WTC11 (cell line): ENCODE results near the gene CELF4. TPM values are rescaled to one million over a fixed set of nuclear protein-coding genes. Genes with fewer than 3 reads are reported as not detected.
A peak's percentile ranks its signal among the peaks of the same experiment; 100 is the strongest.

Experiments used
- ATAC-seq: fragments of 200-7000 bp; cut with Tn5 transposase; 2 replicates; pipeline ENCODE4 v1.10.0; 2021; ENCODE audit warnings: mild to moderate bottlenecking, moderate library complexity
- CTCF ChIA-PET: fragments of 300-600 bp; sonication (Branson Sonifier 250); formaldehyde crosslinking; loops from one replicate; lab custom pipeline; 2021; ENCODE audit warnings: antibody characterized with exemption; lab: Charles Lee
- POLR2A ChIA-PET: fragments of 350-600 bp; sonication (Branson Sonifier 250); formaldehyde crosslinking; loops from one replicate; lab custom pipeline; 2021; ENCODE audit warnings: antibody characterized with exemption; lab: Charles Lee
- DNase-seq: peaks from one replicate; pipeline ENCODE4 v3.0.0; 2021; ENCODE audit warnings: low spot score
- H3K27ac Mint-ChIP-seq: 2 replicates; pipeline ENCODE4 v1.8.0; 2021; ENCODE audit warnings: mixed read lengths
- H3K27me3 Mint-ChIP-seq: 2 replicates; pipeline ENCODE4 v1.8.0; 2021; ENCODE audit warnings: low read depth, mild to moderate bottlenecking, moderate library complexity, mixed read lengths
- H3K36me3 Mint-ChIP-seq: 2 replicates; pipeline ENCODE4 v1.8.0; 2021; ENCODE audit warnings: mixed read lengths
- H3K4me1 Mint-ChIP-seq: 2 replicates; pipeline ENCODE4 v1.8.0; 2022; ENCODE audit warnings: mixed read lengths
- H3K4me3 Mint-ChIP-seq: 2 replicates; pipeline ENCODE4 v1.8.0; 2021; ENCODE audit warnings: mild to moderate bottlenecking, moderate library complexity, mixed read lengths
- H3K9me3 Mint-ChIP-seq: 2 replicates; pipeline ENCODE4 v1.8.0; 2021; ENCODE audit warnings: mixed read lengths
- ATF1 ChIP-seq: sonication (generic); formaldehyde crosslinking; IDR thresholded peaks from 2 replicates; pipeline ENCODE4 v1.8.1; 2023; ENCODE audit warnings: mild to moderate bottlenecking, moderate library complexity, missing genetic modification reagents
- E2F1 ChIP-seq: sonication (generic); formaldehyde crosslinking; IDR thresholded peaks from 2 replicates; pipeline ENCODE4 v1.8.0; 2022; ENCODE audit warnings: mild to moderate bottlenecking, missing genetic modification reagents
- E2F5 ChIP-seq: sonication (generic); formaldehyde crosslinking; IDR thresholded peaks from 2 replicates; pipeline ENCODE4 v1.8.1; 2022; ENCODE audit warnings: mild to moderate bottlenecking, moderate library complexity, missing genetic modification reagents
- GTF2I ChIP-seq: fragments of 250-450 bp; sonication (Bioruptor Pico); conservative IDR thresholded peaks from 2 replicates; pipeline ENCODE4 v1.4.0; 2021; ENCODE audit warnings: mild to moderate bottlenecking
- PRRX2 ChIP-seq: fragments of 250-450 bp; sonication (Bioruptor Pico); IDR thresholded peaks from 2 replicates; pipeline ENCODE4 v1.8.0; 2021; ENCODE audit warnings: mild to moderate bottlenecking
- SOX15 ChIP-seq: fragments of 250-450 bp; sonication (Bioruptor Pico); IDR thresholded peaks from 2 replicates; pipeline ENCODE4 v1.9.0; 2021; ENCODE audit warnings: mild to moderate bottlenecking
- SP1 ChIP-seq: sonication (generic); formaldehyde crosslinking; conservative IDR thresholded peaks from 2 replicates; pipeline ENCODE4 v1.8.1; 2022; ENCODE audit warnings: missing genetic modification reagents
- USF1 ChIP-seq: sonication (generic); formaldehyde crosslinking; IDR thresholded peaks from 2 replicates; pipeline ENCODE4 v1.8.0; 2022; ENCODE audit warnings: mild to moderate bottlenecking, missing genetic modification reagents
- ZNF423 ChIP-seq: fragments of 250-450 bp; sonication (Bioruptor Pico); IDR thresholded peaks from 2 replicates; pipeline ENCODE4 v2.1.2; 2022; ENCODE audit warnings: mild to moderate bottlenecking, moderate library complexity
- total RNA-seq: library from RNA; stranded (reverse); gene quantifications from 3 replicates; pipeline ENCODE4 v1.2.3, GENCODE V29; 2021
- TF ChIP-seq, protein P1 (sequence below): fragments of 200-600 bp; IDR thresholded peaks from 2 replicates; pipeline ENCODE4 v1.8.0; 2022; ENCODE audit warnings: antibody characterized with exemption
- TF ChIP-seq, protein P2 (sequence below): fragments of 250-450 bp; sonication (Bioruptor Pico); IDR thresholded peaks from 2 replicates; pipeline ENCODE4 v2.1.2; 2022; ENCODE audit warnings: mild to moderate bottlenecking, moderate library complexity

Gene CELF4
- total RNA-seq, 1 experiment from 2014 or later, result 2.9 TPM

DNA sequence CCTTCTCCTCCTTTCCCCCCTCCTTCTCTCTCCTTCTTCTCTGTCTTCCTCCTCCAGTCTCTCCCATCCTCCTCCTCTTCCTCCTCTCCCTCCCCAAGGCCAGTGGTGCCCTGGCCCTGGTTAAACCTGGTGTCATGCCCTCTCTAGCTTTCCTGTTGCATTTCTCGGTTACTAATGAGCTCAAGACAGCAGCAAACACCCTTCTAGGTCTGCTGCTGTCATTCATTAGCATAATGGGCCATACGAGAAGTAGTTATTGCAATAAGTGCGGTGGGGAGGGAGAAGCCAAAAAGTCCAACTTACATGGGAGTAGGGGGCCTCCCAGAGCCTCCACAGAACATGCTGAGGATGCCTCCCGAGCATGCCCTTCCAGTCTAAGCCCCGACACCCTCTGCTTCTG lies 177.2 kb downstream of the CELF4 start:
- ChIA-PET POLR2A (no interaction called here), CTCF (interaction anchor here (0.7 kb wide), 1 partner anchor 97 kb away, joined by 3 read pairs; no protein-coding TSS in a partner anchor)
- no peak for ATAC-seq
- Mint-ChIP-seq H3K4me3 (no peak overlapping the region), H3K36me3 (peaks cover 12% of the 10 kb centered on the region), H3K4me1 (peaks cover 33% of the 10 kb centered on the region), H3K9me3 (peaks cover 15% of the 10 kb centered on the region), H3K27me3 (peaks cover 41% of the 10 kb centered on the region), H3K27ac (no peak overlapping the region)
- TF ChIP-seq PRRX2, result no peak
- DNase-seq, result no peak

- TF ChIP-seq, protein P1, sequence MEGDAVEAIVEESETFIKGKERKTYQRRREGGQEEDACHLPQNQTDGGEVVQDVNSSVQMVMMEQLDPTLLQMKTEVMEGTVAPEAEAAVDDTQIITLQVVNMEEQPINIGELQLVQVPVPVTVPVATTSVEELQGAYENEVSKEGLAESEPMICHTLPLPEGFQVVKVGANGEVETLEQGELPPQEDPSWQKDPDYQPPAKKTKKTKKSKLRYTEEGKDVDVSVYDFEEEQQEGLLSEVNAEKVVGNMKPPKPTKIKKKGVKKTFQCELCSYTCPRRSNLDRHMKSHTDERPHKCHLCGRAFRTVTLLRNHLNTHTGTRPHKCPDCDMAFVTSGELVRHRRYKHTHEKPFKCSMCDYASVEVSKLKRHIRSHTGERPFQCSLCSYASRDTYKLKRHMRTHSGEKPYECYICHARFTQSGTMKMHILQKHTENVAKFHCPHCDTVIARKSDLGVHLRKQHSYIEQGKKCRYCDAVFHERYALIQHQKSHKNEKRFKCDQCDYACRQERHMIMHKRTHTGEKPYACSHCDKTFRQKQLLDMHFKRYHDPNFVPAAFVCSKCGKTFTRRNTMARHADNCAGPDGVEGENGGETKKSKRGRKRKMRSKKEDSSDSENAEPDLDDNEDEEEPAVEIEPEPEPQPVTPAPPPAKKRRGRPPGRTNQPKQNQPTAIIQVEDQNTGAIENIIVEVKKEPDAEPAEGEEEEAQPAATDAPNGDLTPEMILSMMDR, result peak; percentile 73
- TF ChIP-seq ZNF423 (CRISPR knock-in tag) (no peak), ATF1 (CRISPR knock-in tag) (no peak), PRRX2 (no peak), USF1 (CRISPR knock-in tag) (no peak), SP1 (CRISPR knock-in tag) (no peak)
- TF ChIP-seq, protein P2, sequence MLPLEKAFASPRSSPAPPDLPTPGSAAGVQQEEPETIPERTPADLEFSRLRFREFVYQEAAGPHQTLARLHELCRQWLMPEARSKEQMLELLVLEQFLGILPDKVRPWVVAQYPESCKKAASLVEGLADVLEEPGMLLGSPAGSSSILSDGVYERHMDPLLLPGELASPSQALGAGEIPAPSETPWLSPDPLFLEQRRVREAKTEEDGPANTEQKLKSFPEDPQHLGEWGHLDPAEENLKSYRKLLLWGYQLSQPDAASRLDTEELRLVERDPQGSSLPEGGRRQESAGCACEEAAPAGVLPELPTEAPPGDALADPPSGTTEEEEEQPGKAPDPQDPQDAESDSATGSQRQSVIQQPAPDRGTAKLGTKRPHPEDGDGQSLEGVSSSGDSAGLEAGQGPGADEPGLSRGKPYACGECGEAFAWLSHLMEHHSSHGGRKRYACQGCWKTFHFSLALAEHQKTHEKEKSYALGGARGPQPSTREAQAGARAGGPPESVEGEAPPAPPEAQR (CRISPR knock-in tag), result no peak
- peaks cover 12% of the 10 kb centered on the region for H3K36me3 Mint-ChIP-seq
- ATAC-seq, result no peak
These were observed 179.5 kb downstream of the CELF4 start for GRCh38 chr18:37385846-37386778.

DNA sequence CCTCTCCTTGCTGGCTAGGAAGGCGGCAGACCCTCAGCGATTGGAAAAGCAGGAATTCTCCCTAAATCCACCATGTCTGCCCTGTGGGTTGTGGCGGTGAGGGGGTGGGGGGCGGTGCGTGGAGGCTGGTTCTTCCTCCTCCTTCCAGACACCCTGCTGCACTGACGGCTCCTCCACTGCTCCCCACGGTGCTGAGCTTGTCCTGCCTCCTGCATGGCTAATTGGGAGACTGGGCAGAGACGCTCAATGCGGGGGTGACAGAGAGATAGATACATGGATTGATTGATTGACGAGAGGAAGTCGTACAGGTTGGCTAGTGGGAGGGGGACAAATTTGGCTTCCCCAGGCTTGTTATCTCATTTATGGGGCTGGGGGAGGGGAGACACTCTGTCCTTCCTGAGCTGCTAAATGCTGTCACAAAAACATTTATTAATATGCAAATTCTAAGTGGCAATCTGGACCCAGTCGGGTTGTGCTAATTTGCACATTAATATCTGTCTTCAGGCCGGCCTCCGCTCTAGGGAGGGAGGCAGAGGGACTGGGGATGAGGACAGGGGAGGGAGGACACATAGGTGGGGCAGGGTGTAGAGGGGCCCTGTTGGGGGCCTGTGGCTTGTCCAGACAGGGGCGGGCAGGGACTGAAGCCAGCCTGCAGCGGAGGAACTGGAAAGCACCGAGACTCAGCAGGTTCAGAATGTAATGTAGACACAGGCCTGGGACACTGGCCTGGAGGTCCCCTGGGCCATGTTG lies 181.6 kb downstream of the CELF4 start:
- no peak overlapping the region for H3K27ac Mint-ChIP-seq
- peaks cover 10% of the 10 kb centered on the region for H3K27me3 Mint-ChIP-seq
- H3K4me1 Mint-ChIP-seq, result peaks cover 20% of the 10 kb centered on the region
- CTCF ChIA-PET, result interaction anchor here (0.9 to 1.6 kb wide), 7 partner anchors 10 to 154 kb away, joined by 3 to 9 read pairs (median 4); no protein-coding TSS in a partner anchor
- no peak for DNase-seq
- H3K4me3 Mint-ChIP-seq, result no peak overlapping the region
- peaks cover 3% of the 10 kb centered on the region; the same call in 1 of the 2 replicates for H3K36me3 Mint-ChIP-seq
- peaks cover 4% of the 10 kb centered on the region for H3K9me3 Mint-ChIP-seq
- ATAC-seq, result peak; percentile 23
- TF ChIP-seq USF1 (CRISPR knock-in tag) (0 out of 2 replicates have a peak, but pooled peaks have one; percentile 12), SOX15 (CRISPR knock-in tag) (no peak), E2F5 (no peak), GTF2I (no peak), E2F1 (CRISPR knock-in tag) (no peak)
- TF ChIP-seq, protein P1, result no peak
- TF ChIP-seq, all 79 proteins: peak for 1
- POLR2A ChIA-PET, result no interaction called here

More at GRCh38 chr18:37385846-37386778, 179.5 kb downstream of the CELF4 start:
- Mint-ChIP-seq H3K9me3 (peaks cover 15% of the 10 kb centered on the region), H3K27me3 (peaks cover 18% of the 10 kb centered on the region), H3K4me1 (peaks cover 20% of the 10 kb centered on the region), H3K27ac (no peak overlapping the region), H3K4me3 (no peak overlapping the region)
- ChIA-PET CTCF (interaction anchor here (0.6 to 1.6 kb wide), 24 partner anchors 8 to 168 kb away, joined by 3 to 9 read pairs (median 4); no protein-coding TSS in a partner anchor), POLR2A (no interaction called here)
- no peak for DNase-seq
